Stimulated activated CD4-positive, alpha-beta T cell treated with anti-CD3 and anti-CD28 coated beads, Interleukin-12 subunit alpha, Interleukin-12 subunit beta, amount 100 ng/mL, for 4 hours (primary cell): ENCODE results near the gene ALPG.
"Not testable (repeated sequence)": the region's sequence is repeated elsewhere in the genome, so short reads cannot be mapped to it uniquely, and the experiment has no call there.

Source experiments
- DNase-seq: peaks from one replicate; pipeline ENCODE4 v3.0.0-alpha.2; 2020

Gene ALPG

GRCh38 chr2:232442431-232442830 is 35.8 kb downstream of the ALPG start:
- DNase-seq: not testable (repeated sequence)

GRCh38 chr2:232443047-232443446 is 36.4 kb downstream of the ALPG start:
- not testable (repeated sequence) for DNase-seq

GRCh38 chr2:232443669-232444408 is 37.2 kb downstream of the ALPG start:
- DNase-seq: not testable (repeated sequence)

GRCh38 chr2:232444409-232445148 is 37.9 kb downstream of the ALPG start:
- peak; percentile 69 for DNase-seq

- not testable (repeated sequence) for DNase-seq
These were observed 38.7 kb downstream of the ALPG start for GRCh38 chr2:232445149-232445885.

- DNase-seq: not testable (repeated sequence)
These were observed 39.7 kb downstream of the ALPG start for GRCh38 chr2:232446266-232446777.

- no peak for DNase-seq
These were observed 40.5 kb downstream of the ALPG start for GRCh38 chr2:232447091-232447620.

- DNase-seq: no peak
These were observed 41.1 kb downstream of the ALPG start for GRCh38 chr2:232447638-232448303.

- DNase-seq: no peak
These were observed 41.7 kb downstream of the ALPG start for GRCh38 chr2:232448304-232448690.

GRCh38 chr2:232449964-232450363 is 43.3 kb downstream of the ALPG start:
- no peak for DNase-seq

- DNase-seq: not testable (repeated sequence)
These were observed 45.0 kb downstream of the ALPG start for GRCh38 chr2:232451645-232452044.

GRCh38 chr2:232454630-232455029 is 48.0 kb downstream of the ALPG start:
- DNase-seq: no peak

GRCh38 chr2:232455426-232456255 is 49.0 kb downstream of the ALPG start, which contains the start of gene ALPI:
Gene ALPI (plus strand): TSS chr2:232456153. CDS start chr2:232456200, 47 bp downstream.
- no peak for DNase-seq

- DNase-seq: no peak
These were observed 49.9 kb downstream of the ALPG start for GRCh38 chr2:232456296-232457120.

GRCh38 chr2:232457121-232458011 is 50.7 kb downstream of the ALPG start:
- DNase-seq: no peak

GRCh38 chr2:232458051-232458660 is 51.5 kb downstream of the ALPG start:
- DNase-seq: no peak

- no peak for DNase-seq
These were observed 52.2 kb downstream of the ALPG start for GRCh38 chr2:232458661-232459418.

GRCh38 chr2:232459419-232460035 is 52.9 kb downstream of the ALPG start:
- DNase-seq: no peak
